WTC11 (cell line): ENCODE results near the gene TEKT2. TPM values are rescaled to one million over a fixed set of nuclear protein-coding genes. Genes with fewer than 3 reads are reported as not detected.

Experiments used
- ATAC-seq: fragments of 200-7000 bp; cut with Tn5 transposase; 2 replicates; pipeline ENCODE4 v1.10.0; 2021; ENCODE audit warnings: mild to moderate bottlenecking, moderate library complexity
- CTCF ChIA-PET: fragments of 300-600 bp; sonication (Branson Sonifier 250); formaldehyde crosslinking; loops from one replicate; lab custom pipeline; 2021; ENCODE audit warnings: antibody characterized with exemption; lab: Charles Lee
- POLR2A ChIA-PET: fragments of 350-600 bp; sonication (Branson Sonifier 250); formaldehyde crosslinking; loops from one replicate; lab custom pipeline; 2021; ENCODE audit warnings: antibody characterized with exemption; lab: Charles Lee
- DNase-seq: peaks from one replicate; pipeline ENCODE4 v3.0.0; 2021; ENCODE audit warnings: low spot score
- H3K27ac Mint-ChIP-seq: 2 replicates; pipeline ENCODE4 v1.8.0; 2021; ENCODE audit warnings: mixed read lengths
- H3K27me3 Mint-ChIP-seq: 2 replicates; pipeline ENCODE4 v1.8.0; 2021; ENCODE audit warnings: low read depth, mild to moderate bottlenecking, moderate library complexity, mixed read lengths
- H3K36me3 Mint-ChIP-seq: 2 replicates; pipeline ENCODE4 v1.8.0; 2021; ENCODE audit warnings: mixed read lengths
- H3K4me1 Mint-ChIP-seq: 2 replicates; pipeline ENCODE4 v1.8.0; 2022; ENCODE audit warnings: mixed read lengths
- H3K4me3 Mint-ChIP-seq: 2 replicates; pipeline ENCODE4 v1.8.0; 2021; ENCODE audit warnings: mild to moderate bottlenecking, moderate library complexity, mixed read lengths
- H3K9me3 Mint-ChIP-seq: 2 replicates; pipeline ENCODE4 v1.8.0; 2021; ENCODE audit warnings: mixed read lengths
- CBFB ChIP-seq: sonication (generic); formaldehyde crosslinking; IDR thresholded peaks from 2 replicates; pipeline ENCODE4 v1.8.1; 2022; ENCODE audit warnings: mild to moderate bottlenecking, low read depth, missing genetic modification reagents
- CREM ChIP-seq: sonication (generic); formaldehyde crosslinking; IDR thresholded peaks from 2 replicates; pipeline ENCODE4 v1.8.1; 2022; ENCODE audit warnings: mild to moderate bottlenecking, missing genetic modification reagents, moderate library complexity
- FOXP1 ChIP-seq: sonication (generic); formaldehyde crosslinking; IDR thresholded peaks from 2 replicates; pipeline ENCODE4 v1.8.0; 2022; ENCODE audit warnings: missing genetic modification reagents, mild to moderate bottlenecking, moderate library complexity, borderline replicate concordance
- HMGA2 ChIP-seq: fragments of 250-450 bp; sonication (Bioruptor Pico); IDR thresholded peaks from 2 replicates; pipeline ENCODE4 v1.4.0; 2021; ENCODE audit warnings: mild to moderate bottlenecking, moderate library complexity
- SMAD3 ChIP-seq: sonication (generic); formaldehyde crosslinking; IDR thresholded peaks from 2 replicates; pipeline ENCODE4 v1.8.0; 2022; ENCODE audit warnings: missing genetic modification reagents, mild to moderate bottlenecking, borderline replicate concordance
- SOX15 ChIP-seq: fragments of 250-450 bp; sonication (Bioruptor Pico); IDR thresholded peaks from 2 replicates; pipeline ENCODE4 v1.9.0; 2021; ENCODE audit warnings: mild to moderate bottlenecking
- TP53 ChIP-seq: sonication (generic); formaldehyde crosslinking; IDR thresholded peaks from 2 replicates; pipeline ENCODE4 v1.8.1; 2023; ENCODE audit warnings: mild to moderate bottlenecking, missing genetic modification reagents
- ZNF121 ChIP-seq: sonication (generic); formaldehyde crosslinking; IDR thresholded peaks from 2 replicates; pipeline ENCODE4 v1.8.0; 2023; ENCODE audit warnings: missing genetic modification reagents
- ZNF138 ChIP-seq: sonication (generic); formaldehyde crosslinking; conservative IDR thresholded peaks from 2 replicates; pipeline ENCODE4 v1.8.1; 2022; ENCODE audit warnings: mild to moderate bottlenecking, moderate library complexity, missing genetic modification reagents
- ZNF232 ChIP-seq: sonication (generic); formaldehyde crosslinking; IDR thresholded peaks from 2 replicates; pipeline ENCODE4 v1.8.0; 2022; ENCODE audit warnings: mild to moderate bottlenecking, missing genetic modification reagents
- total RNA-seq: library from RNA; stranded (reverse); gene quantifications from 3 replicates; pipeline ENCODE4 v1.2.3, GENCODE V29; 2021
- TF ChIP-seq, protein P1 (sequence below): sonication (generic); formaldehyde crosslinking; IDR thresholded peaks from 2 replicates; pipeline ENCODE4 v1.8.1; 2022; ENCODE audit warnings: low read depth, mild to moderate bottlenecking, moderate library complexity, missing genetic modification reagents, borderline replicate concordance
- TF ChIP-seq, protein P2 (sequence below): sonication (generic); formaldehyde crosslinking; IDR thresholded peaks from 2 replicates; pipeline ENCODE4 v1.8.1; 2023; ENCODE audit warnings: mild to moderate bottlenecking, missing genetic modification reagents, moderate library complexity
- TF ChIP-seq, protein P3 (sequence below): sonication (generic); formaldehyde crosslinking; IDR thresholded peaks from 2 replicates; pipeline ENCODE4 v1.8.0; 2023; ENCODE audit warnings: missing genetic modification reagents, mild to moderate bottlenecking, borderline replicate concordance
- TF ChIP-seq, protein P4 (sequence below): sonication (generic); formaldehyde crosslinking; IDR thresholded peaks from 2 replicates; pipeline ENCODE4 v1.8.0; 2023; ENCODE audit warnings: mild to moderate bottlenecking, missing genetic modification reagents
- TF ChIP-seq, protein P5 (sequence below): sonication (generic); formaldehyde crosslinking; IDR thresholded peaks from 2 replicates; pipeline ENCODE4 v1.8.1; 2022; ENCODE audit warnings: missing genetic modification reagents, borderline replicate concordance
- TF ChIP-seq, protein P6 (sequence below): sonication (generic); formaldehyde crosslinking; conservative IDR thresholded peaks from 2 replicates; pipeline ENCODE4 v1.8.1; 2022; ENCODE audit warnings: mild to moderate bottlenecking, missing genetic modification reagents
- TF ChIP-seq, protein P7 (sequence below): fragments of 250-450 bp; sonication (Bioruptor Pico); IDR thresholded peaks from 2 replicates; pipeline ENCODE4 v1.9.0; 2021; ENCODE audit warnings: moderate library complexity, mild to moderate bottlenecking, inconsistent platforms, borderline replicate concordance

TEKT2 gene
- total RNA-seq, 1 experiment from 2014 or later: 1.9 TPM

DNA sequence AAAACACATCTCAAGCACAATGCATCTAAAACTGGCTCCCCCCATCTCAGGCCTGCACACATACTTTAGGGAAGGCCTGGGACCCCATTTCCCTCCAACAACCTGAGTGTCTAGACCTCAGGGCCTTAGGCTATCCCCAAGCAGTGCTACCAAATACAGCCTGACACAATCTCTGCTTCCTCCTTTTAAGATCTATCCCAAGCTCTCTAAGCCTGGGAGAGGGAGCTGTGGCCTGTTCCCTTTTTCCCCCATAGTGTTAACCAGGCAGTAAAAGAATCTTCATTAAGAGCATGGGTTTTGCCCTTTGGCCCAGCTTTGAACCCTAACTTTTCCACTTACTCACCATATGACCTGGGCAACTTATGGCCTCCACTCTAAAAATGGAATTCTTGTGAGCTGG is 51.9 kb downstream of the TEKT2 start (continued):
- TF ChIP-seq, protein P1, sequence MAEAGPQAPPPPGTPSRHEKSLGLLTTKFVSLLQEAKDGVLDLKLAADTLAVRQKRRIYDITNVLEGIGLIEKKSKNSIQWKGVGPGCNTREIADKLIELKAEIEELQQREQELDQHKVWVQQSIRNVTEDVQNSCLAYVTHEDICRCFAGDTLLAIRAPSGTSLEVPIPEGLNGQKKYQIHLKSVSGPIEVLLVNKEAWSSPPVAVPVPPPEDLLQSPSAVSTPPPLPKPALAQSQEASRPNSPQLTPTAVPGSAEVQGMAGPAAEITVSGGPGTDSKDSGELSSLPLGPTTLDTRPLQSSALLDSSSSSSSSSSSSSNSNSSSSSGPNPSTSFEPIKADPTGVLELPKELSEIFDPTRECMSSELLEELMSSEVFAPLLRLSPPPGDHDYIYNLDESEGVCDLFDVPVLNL (CRISPR knock-in tag): no peak

DNA sequence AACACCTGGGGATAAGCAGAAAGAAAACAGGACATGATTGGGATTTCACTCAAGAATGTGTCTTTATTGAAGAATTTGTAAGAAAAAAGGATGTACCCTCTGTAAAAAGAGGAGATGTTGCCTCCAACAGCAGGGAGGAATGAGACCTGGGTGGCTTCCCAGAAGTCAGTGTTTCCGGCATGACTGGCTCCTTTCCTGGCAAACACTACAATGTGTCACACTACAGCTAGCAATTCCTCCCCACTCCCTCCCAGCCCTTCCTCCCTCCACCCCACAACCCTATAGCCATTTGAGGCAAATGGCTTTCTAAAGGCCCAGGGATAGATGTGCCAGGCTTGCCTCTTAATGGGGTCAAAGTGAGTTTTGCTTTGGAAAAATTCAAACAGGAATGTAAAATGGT is 52.6 kb downstream of the TEKT2 start:
- no peak for TF ChIP-seq HMGA2
- TF ChIP-seq TP53 (CRISPR knock-in tag): no peak
- no peak for TF ChIP-seq SMAD3 (CRISPR knock-in tag)
- no peak for TF ChIP-seq FOXP1 (CRISPR knock-in tag)
- TF ChIP-seq SOX15 (CRISPR knock-in tag): no peak
- TF ChIP-seq, protein P2, sequence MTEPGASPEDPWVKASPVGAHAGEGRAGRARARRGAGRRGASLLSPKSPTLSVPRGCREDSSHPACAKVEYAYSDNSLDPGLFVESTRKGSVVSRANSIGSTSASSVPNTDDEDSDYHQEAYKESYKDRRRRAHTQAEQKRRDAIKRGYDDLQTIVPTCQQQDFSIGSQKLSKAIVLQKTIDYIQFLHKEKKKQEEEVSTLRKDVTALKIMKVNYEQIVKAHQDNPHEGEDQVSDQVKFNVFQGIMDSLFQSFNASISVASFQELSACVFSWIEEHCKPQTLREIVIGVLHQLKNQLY: no peak
- no peak for TF ChIP-seq ZNF232
- TF ChIP-seq, protein P3, sequence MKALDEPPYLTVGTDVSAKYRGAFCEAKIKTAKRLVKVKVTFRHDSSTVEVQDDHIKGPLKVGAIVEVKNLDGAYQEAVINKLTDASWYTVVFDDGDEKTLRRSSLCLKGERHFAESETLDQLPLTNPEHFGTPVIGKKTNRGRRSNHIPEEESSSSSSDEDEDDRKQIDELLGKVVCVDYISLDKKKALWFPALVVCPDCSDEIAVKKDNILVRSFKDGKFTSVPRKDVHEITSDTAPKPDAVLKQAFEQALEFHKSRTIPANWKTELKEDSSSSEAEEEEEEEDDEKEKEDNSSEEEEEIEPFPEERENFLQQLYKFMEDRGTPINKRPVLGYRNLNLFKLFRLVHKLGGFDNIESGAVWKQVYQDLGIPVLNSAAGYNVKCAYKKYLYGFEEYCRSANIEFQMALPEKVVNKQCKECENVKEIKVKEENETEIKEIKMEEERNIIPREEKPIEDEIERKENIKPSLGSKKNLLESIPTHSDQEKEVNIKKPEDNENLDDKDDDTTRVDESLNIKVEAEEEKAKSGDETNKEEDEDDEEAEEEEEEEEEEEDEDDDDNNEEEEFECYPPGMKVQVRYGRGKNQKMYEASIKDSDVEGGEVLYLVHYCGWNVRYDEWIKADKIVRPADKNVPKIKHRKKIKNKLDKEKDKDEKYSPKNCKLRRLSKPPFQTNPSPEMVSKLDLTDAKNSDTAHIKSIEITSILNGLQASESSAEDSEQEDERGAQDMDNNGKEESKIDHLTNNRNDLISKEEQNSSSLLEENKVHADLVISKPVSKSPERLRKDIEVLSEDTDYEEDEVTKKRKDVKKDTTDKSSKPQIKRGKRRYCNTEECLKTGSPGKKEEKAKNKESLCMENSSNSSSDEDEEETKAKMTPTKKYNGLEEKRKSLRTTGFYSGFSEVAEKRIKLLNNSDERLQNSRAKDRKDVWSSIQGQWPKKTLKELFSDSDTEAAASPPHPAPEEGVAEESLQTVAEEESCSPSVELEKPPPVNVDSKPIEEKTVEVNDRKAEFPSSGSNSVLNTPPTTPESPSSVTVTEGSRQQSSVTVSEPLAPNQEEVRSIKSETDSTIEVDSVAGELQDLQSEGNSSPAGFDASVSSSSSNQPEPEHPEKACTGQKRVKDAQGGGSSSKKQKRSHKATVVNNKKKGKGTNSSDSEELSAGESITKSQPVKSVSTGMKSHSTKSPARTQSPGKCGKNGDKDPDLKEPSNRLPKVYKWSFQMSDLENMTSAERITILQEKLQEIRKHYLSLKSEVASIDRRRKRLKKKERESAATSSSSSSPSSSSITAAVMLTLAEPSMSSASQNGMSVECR: no peak
- TF ChIP-seq, protein P1 (CRISPR knock-in tag): no peak
- no peak for TF ChIP-seq ZNF138
- TF ChIP-seq, protein P4, sequence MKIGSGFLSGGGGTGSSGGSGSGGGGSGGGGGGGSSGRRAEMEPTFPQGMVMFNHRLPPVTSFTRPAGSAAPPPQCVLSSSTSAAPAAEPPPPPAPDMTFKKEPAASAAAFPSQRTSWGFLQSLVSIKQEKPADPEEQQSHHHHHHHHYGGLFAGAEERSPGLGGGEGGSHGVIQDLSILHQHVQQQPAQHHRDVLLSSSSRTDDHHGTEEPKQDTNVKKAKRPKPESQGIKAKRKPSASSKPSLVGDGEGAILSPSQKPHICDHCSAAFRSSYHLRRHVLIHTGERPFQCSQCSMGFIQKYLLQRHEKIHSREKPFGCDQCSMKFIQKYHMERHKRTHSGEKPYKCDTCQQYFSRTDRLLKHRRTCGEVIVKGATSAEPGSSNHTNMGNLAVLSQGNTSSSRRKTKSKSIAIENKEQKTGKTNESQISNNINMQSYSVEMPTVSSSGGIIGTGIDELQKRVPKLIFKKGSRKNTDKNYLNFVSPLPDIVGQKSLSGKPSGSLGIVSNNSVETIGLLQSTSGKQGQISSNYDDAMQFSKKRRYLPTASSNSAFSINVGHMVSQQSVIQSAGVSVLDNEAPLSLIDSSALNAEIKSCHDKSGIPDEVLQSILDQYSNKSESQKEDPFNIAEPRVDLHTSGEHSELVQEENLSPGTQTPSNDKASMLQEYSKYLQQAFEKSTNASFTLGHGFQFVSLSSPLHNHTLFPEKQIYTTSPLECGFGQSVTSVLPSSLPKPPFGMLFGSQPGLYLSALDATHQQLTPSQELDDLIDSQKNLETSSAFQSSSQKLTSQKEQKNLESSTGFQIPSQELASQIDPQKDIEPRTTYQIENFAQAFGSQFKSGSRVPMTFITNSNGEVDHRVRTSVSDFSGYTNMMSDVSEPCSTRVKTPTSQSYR (CRISPR knock-in tag): no peak
- TF ChIP-seq, protein P5, sequence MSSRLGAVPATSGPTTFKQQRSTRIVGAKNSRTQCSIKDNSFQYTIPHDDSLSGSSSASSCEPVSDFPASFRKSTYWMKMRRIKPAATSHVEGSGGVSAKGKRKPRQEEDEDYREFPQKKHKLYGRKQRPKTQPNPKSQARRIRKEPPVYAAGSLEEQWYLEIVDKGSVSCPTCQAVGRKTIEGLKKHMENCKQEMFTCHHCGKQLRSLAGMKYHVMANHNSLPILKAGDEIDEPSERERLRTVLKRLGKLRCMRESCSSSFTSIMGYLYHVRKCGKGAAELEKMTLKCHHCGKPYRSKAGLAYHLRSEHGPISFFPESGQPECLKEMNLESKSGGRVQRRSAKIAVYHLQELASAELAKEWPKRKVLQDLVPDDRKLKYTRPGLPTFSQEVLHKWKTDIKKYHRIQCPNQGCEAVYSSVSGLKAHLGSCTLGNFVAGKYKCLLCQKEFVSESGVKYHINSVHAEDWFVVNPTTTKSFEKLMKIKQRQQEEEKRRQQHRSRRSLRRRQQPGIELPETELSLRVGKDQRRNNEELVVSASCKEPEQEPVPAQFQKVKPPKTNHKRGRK: no peak
- TF ChIP-seq, protein P6, sequence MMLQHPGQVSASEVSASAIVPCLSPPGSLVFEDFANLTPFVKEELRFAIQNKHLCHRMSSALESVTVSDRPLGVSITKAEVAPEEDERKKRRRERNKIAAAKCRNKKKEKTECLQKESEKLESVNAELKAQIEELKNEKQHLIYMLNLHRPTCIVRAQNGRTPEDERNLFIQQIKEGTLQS: no peak
- no peak for TF ChIP-seq CBFB
- no peak for TF ChIP-seq ZNF121
- TF ChIP-seq, protein P7, sequence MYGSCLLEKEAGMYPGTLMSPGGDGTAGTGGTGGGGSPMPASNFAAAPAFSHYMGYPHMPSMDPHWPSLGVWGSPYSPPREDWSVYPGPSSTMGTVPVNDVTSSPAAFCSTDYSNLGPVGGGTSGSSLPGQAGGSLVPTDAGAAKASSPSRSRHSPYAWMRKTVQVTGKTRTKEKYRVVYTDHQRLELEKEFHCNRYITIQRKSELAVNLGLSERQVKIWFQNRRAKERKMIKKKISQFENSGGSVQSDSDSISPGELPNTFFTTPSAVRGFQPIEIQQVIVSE (CRISPR knock-in tag): no peak
- no peak for TF ChIP-seq CREM (CRISPR knock-in tag)
- Mint-ChIP-seq H3K36me3 (peaks cover 20% of the 10 kb centered on the region; the same call in 1 of the 2 replicates), H3K27me3 (no peaks in the 10 kb centered on the region), H3K4me1 (peaks cover 6% of the 10 kb centered on the region), H3K27ac (no peak overlapping the region), H3K9me3 (no peaks in the 10 kb centered on the region), H3K4me3 (no peak overlapping the region)
- ATAC-seq (no peak), DNase-seq (no peak)
- ChIA-PET CTCF (interaction anchor here (2.0 to 5.5 kb wide), 4 partner anchors 13 to 88 kb away, joined by 6 to 142 read pairs (median 50); partner anchors contain the start of genes THRAP3 and TRAPPC3), POLR2A (interaction anchor here (1.1 kb wide), 1 partner anchor 12 kb away, joined by 3 read pairs; the partner anchor contains the start of gene TRAPPC3)
